Activated T-cell treated with anti-CD3 and anti-CD28 coated beads, Interleukin-2, amount 50 U/mL, for 72 hours (primary cell): ENCODE data around the gene C5. TPM values are rescaled to one million over a fixed set of nuclear protein-coding genes. Genes with fewer than 3 reads are reported as not detected.

Experiments
- ATAC-seq, 2 donors: fragments of 150-1000 bp; cut with Tn5 transposase; replicated peaks in 1 of 2; 2 replicates each; pipeline ENCODE4 v1.10.0; 2021; ENCODE audit warnings: moderate library complexity in 2 of 2, mild to moderate bottlenecking in 1 of 2
- DNase-seq, 2 donors: peaks; one replicate each; pipeline ENCODE4 v3.0.0; 2021 to 2022; ENCODE audit warnings: mixed read lengths in 1 of 2
- H3K27ac Mint-ChIP-seq: one replicate; pipeline ENCODE4 v1.8.0; 2022; ENCODE audit warnings: mild to moderate bottlenecking, moderate library complexity, mixed read lengths
- H3K27me3 Mint-ChIP-seq: one replicate; pipeline ENCODE4 v1.8.0; 2022; ENCODE audit warnings: low read depth, mixed read lengths
- H3K36me3 Mint-ChIP-seq, 2 donors: one replicate each; pipeline ENCODE4 v1.8.0; 2022; ENCODE audit warnings: mixed read lengths in 2 of 2, mild to moderate bottlenecking in 1 of 2; ENCODE audit not compliant: insufficient read depth in 2 of 2
- H3K4me1 Mint-ChIP-seq: one replicate; pipeline ENCODE4 v1.8.0; 2022; ENCODE audit warnings: low read depth, mixed read lengths
- H3K4me3 Mint-ChIP-seq, 2 donors: one replicate each; pipeline ENCODE4 v1.8.0; 2022; ENCODE audit warnings: mild to moderate bottlenecking in 2 of 2, mixed read lengths in 2 of 2, moderate library complexity in 2 of 2
- H3K9me3 Mint-ChIP-seq, 2 donors: one replicate each; pipeline ENCODE4 v1.8.0; 2022; ENCODE audit warnings: mixed read lengths in 2 of 2
- total RNA-seq, 2 donors: library from RNA; stranded (reverse); gene quantifications; one replicate each; pipeline ENCODE4 v1.2.3, GENCODE V29; 2022

C5 gene
- total RNA-seq, 2 donors from 2014 or later: 1.9 to 3.5 TPM

GRCh38 chr9:120931231-120932085 lies 118.6 kb downstream of the C5 start:
- Mint-ChIP-seq H3K4me1 (peaks cover 91% of the 10 kb centered on the region), H3K9me3 (no peaks in the 10 kb centered on the region), H3K36me3 (peaks cover 6 to 7% of the 10 kb centered on the region in 2 donors), H3K27me3 (no peaks in the 10 kb centered on the region), H3K27ac (peak overlapping the region; percentile 96), H3K4me3 (peak overlapping the region; percentile 79 to 88)
- ATAC-seq (peak; percentile 52 to 53), DNase-seq (peak; percentile 70 to 74)

- H3K4me3 Mint-ChIP-seq: peak overlapping the region; percentile 82 to 83
- H3K36me3 Mint-ChIP-seq: peaks cover 14 to 18% of the 10 kb centered on the region in 2 donors
- ATAC-seq (no peak), DNase-seq (no peak)
- no peaks in the 10 kb centered on the region for H3K9me3 Mint-ChIP-seq
- peak overlapping the region; percentile 91 for H3K27ac Mint-ChIP-seq
- peaks cover 84% of the 10 kb centered on the region for H3K4me1 Mint-ChIP-seq
- H3K27me3 Mint-ChIP-seq: no peaks in the 10 kb centered on the region
These were observed 120.8 kb downstream of the C5 start for GRCh38 chr9:120929229-120929791.

GRCh38 chr9:120928483-120929228 lies 121.4 kb downstream of the C5 start:
- H3K27ac Mint-ChIP-seq: peak overlapping the region; percentile 92
- ATAC-seq: peak; percentile 38 to 47
- H3K9me3 Mint-ChIP-seq: no peaks in the 10 kb centered on the region
- H3K27me3 Mint-ChIP-seq: no peaks in the 10 kb centered on the region
- peak overlapping the region; percentile 85 to 90 for H3K4me3 Mint-ChIP-seq
- H3K4me1 Mint-ChIP-seq: peaks cover 84% of the 10 kb centered on the region
- H3K36me3 Mint-ChIP-seq: peaks cover 20 to 25% of the 10 kb centered on the region in 2 donors
- peak; percentile 86 to 90 for DNase-seq

DNA sequence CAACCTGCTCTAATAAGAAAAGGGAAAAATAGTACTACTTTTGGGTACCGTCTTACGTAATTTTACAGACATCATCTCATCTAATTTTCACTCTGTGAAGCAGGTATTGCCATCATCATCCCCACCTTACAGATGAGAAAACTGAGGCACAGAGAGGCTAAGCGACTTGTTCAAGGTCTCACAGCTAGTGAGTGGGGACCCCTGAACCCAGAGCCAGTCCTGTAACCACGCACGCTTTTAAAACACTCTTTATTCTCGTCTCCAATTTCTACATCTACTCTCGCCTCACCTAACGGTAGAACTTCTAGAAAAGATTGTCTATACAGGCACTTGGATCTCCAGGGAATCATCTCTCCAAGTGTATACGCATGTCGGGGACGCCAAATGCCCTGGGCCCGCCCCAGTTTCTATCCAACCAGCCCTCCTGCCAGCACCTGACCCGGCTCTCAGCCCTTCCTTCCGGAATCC lies 122.0 kb downstream of the C5 start:
- Mint-ChIP-seq H3K9me3 (no peaks in the 10 kb centered on the region), H3K36me3 (peaks cover 25 to 30% of the 10 kb centered on the region in 2 donors), H3K4me3 (peak overlapping the region; percentile 85 to 90), H3K27ac (peak overlapping the region; percentile 92), H3K27me3 (no peaks in the 10 kb centered on the region), H3K4me1 (peaks cover 84% of the 10 kb centered on the region)
- no peak for DNase-seq
- ATAC-seq: no peak

DNA sequence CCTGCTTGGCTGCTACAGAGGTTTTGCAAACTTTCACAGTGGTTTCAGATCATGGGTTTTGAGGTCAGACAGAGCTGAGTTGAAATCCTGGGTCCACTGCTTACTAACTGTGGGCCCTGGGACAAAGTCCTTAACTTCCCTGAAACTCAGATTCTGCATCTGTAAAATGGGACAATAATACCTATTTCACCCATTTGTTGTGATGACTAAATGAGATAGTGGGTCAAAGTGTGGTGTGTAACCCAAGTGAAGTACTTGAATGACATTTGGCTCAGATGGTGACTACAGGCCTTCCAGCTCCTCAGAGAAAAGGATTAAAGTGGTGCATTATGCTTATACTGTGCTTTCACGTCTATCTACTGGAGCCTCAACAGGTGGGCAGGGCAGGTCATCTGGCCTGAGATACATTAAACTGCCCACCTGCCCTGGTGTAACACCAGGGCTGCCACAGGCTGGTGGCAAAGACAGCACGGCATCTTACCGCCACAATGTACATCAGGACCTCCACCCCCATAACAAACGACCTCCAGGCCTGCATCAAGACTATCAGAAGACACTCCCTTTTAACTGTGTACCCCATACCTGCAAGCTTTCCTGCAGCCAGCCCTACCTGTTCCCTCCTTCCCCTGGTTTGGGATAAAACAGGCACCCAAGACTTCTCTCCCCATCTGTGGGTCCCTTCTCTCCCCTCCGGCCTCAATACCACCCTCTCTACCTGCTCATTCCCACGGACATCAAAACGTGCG lies 122.6 kb downstream of the C5 start:
- Mint-ChIP-seq H3K27me3 (no peaks in the 10 kb centered on the region), H3K4me1 (peaks cover 84% of the 10 kb centered on the region), H3K9me3 (no peaks in the 10 kb centered on the region), H3K36me3 (peaks cover 26 to 36% of the 10 kb centered on the region in 2 donors), H3K4me3 (peak overlapping the region; percentile 85 to 90), H3K27ac (peak overlapping the region; percentile 92)
- ATAC-seq: peak; percentile 29 to 30
- peak in 1 of 2 donors; percentile 41 for DNase-seq

GRCh38 chr9:120926397-120926928 lies 123.6 kb downstream of the C5 start, which contains the start of gene TRAF1:
TSS of gene TRAF1 (minus strand) at chr9:120926796. CDS start at chr9:120926075, 721 bp downstream.
- ATAC-seq: peak; percentile 40 to 47
- peaks cover 84% of the 10 kb centered on the region for H3K4me1 Mint-ChIP-seq
- H3K27ac Mint-ChIP-seq: peak within 1 kb of the TSS; percentile 92
- H3K9me3 Mint-ChIP-seq: no peaks in the 10 kb centered on the region
- no peaks in the 10 kb centered on the region for H3K27me3 Mint-ChIP-seq
- peaks cover 33 to 46% of the 10 kb centered on the region in 2 donors for H3K36me3 Mint-ChIP-seq
- H3K4me3 Mint-ChIP-seq: peak within 1 kb of the TSS; percentile 85 to 90
- DNase-seq: peak; percentile 55

GRCh38 chr9:120925535-120926396 lies 124.3 kb downstream of the C5 start:
- peak overlapping the region; percentile 92 for H3K27ac Mint-ChIP-seq
- peak; percentile 73 to 77 for ATAC-seq
- peaks cover 84% of the 10 kb centered on the region for H3K4me1 Mint-ChIP-seq

DNA sequence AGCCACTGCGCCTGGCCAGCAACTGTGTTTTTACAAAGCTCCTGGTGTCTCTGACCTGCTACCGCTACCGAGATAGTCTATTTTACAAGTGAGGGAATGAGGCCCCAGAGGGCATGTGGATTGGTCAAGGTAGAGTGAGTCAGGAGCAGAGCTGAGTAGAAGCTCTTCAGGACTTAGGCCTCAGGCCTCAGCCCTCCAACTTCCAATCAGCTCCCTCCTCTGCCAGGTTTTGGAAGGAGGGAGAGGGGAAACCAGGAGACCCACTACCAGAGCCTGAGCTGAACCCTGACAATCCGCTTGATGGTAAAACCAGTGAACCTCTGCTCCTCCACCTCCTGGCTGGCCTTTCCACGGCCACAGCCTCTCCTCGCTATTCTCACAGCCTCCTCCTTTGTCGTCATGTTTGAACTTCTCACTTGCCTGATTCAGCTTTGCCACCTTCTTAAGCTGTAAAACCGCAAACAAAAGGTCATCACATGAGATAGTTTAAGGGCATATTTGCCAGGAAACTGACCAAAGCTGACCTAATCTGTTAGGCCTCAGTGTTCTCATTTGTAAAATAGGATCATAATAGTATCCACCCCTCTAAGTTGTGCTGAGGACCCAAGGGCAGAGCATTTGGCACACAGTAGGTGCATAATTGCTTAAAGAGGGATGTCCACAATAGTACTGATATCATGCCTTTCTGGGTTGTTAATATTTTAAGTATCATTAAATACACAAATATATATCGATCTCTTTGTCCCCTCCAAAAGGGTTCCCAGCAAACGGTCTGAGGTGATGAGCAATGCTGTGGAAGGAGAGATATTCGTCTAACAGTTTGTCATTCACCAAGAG lies 125.2 kb downstream of the C5 start:
- no peak for ATAC-seq
- peaks cover 41 to 53% of the 10 kb centered on the region in 2 donors for H3K36me3 Mint-ChIP-seq
- H3K27ac Mint-ChIP-seq: peak overlapping the region; percentile 92
- peak in 1 of 2 donors; percentile 47 for DNase-seq
- H3K9me3 Mint-ChIP-seq: no peaks in the 10 kb centered on the region
- H3K4me1 Mint-ChIP-seq: peaks cover 84% of the 10 kb centered on the region
- H3K27me3 Mint-ChIP-seq: no peaks in the 10 kb centered on the region
- H3K4me3 Mint-ChIP-seq: peak overlapping the region; percentile 85 to 90

More at GRCh38 chr9:120925535-120926396, 124.3 kb downstream of the C5 start:
- peak overlapping the region; percentile 85 to 90 for H3K4me3 Mint-ChIP-seq
- peaks cover 34 to 51% of the 10 kb centered on the region in 2 donors for H3K36me3 Mint-ChIP-seq
- peak; percentile 87 to 90 for DNase-seq
- no peaks in the 10 kb centered on the region for H3K27me3 Mint-ChIP-seq
- H3K9me3 Mint-ChIP-seq: no peaks in the 10 kb centered on the region

DNA sequence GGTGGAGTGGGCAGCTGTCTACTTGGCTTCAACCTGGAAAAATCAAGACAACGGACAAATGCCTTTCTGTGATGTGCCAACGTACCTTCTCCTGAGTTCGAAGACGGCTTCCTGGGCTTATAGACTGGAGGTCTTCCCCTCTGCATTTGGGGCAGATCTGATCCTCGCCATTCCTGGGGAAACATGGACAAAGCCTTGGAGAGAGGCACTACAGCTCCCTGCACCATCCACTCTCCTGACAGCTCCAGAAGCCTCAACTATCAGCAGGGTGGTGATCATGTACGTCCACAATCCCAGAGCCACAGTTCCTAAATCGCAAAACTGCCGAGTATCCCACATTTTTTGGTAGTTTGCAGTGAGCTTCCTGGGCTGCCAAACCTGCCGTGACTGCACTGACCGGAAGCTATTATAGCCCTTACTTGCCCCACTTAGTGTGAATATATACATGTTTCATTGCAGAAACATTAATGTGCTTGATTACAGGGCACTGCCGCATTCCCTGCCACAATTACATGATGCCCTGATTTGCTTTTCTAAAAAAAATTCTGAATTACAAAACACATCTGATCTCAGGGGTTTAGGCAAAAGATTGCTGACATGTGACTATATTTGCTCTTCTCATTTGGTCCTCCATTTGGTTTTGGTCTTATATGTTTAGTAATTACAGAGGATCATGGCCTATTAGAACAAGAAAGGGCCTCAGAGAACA lies 126.3 kb downstream of the C5 start:
- no peak for DNase-seq
- ATAC-seq: no peak
- Mint-ChIP-seq H3K4me3 (peak overlapping the region; percentile 85 to 90), H3K4me1 (peaks cover 88% of the 10 kb centered on the region), H3K27ac (peak overlapping the region; percentile 92), H3K27me3 (no peaks in the 10 kb centered on the region), H3K36me3 (peaks cover 47 to 62% of the 10 kb centered on the region in 2 donors), H3K9me3 (no peaks in the 10 kb centered on the region)

- Mint-ChIP-seq H3K36me3 (peaks cover 51 to 67% of the 10 kb centered on the region in 2 donors), H3K9me3 (no peaks in the 10 kb centered on the region), H3K4me3 (peak overlapping the region; percentile 85 to 90), H3K27me3 (no peaks in the 10 kb centered on the region), H3K4me1 (peaks cover 93% of the 10 kb centered on the region), H3K27ac (peak overlapping the region; percentile 92)
- ATAC-seq: no peak
- no peak for DNase-seq
These were observed 127.5 kb downstream of the C5 start for GRCh38 chr9:120922404-120923195.
